GM12892 (cell line): ENCODE data around the gene BAX.
"Not testable (repeated sequence)": the region's sequence is repeated elsewhere in the genome, so short reads cannot be mapped to it uniquely, and the experiment has no call there.

Source experiments
- DNase-seq: peaks from one replicate; pipeline ENCODE4 v3.0.0; 2011; ENCODE audit not compliant: insufficient read length
- FAIRE-seq: peaks from 2 replicates; lab custom pipeline; 2011; peaks lifted over from hg19 to GRCh38; lab: Jason Lieb, UNC
- POLR2A ChIP-seq: IDR thresholded peaks from 2 replicates; pipeline ENCODE4 v1.6.1; 2011; ENCODE audit warnings: low read depth, low read length, control low read depth
- POLR2AphosphoS5 ChIP-seq: IDR thresholded peaks from 2 replicates; pipeline ENCODE4 v1.6.1; 2011; ENCODE audit warnings: low read depth, low read length, control low read depth
- TAF1 ChIP-seq: IDR thresholded peaks from 2 replicates; pipeline ENCODE4 v1.6.1; 2011; ENCODE audit warnings: low read depth, mild to moderate bottlenecking, control low read depth, low read length, borderline replicate concordance

The BAX gene

DNA sequence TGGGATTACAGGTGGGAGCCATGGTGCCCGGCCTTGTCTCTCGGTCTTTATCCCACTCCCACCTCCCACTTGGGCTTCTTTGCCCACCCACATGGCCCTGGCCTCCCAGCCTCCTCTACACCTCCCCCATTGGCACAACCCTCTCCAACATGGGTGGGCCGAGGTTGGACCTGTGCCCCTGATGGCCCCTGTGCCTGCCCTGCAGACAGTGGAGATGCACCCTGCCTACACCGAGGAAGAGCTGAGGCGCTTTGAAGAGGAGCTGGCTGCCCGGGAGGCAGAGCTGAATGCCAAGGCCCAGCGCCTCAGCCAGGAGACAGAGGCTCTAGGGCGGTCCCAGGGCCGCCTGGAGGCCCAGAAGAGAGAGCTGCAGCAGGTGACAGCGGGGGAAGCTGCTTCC is 33.7 kb upstream of the BAX start:
- TF ChIP-seq POLR2A: no peak
- no peak for DNase-seq
- no peak for FAIRE-seq

GRCh38 chr19:48921721-48922500 is 32.8 kb upstream of the BAX start:
- FAIRE-seq: no peak
- TF ChIP-seq POLR2A (no peak), TAF1 (no peak), POLR2AphosphoS5 (no peak)

GRCh38 chr19:48922548-48923490 is 31.9 kb upstream of the BAX start:
- FAIRE-seq (no peak), DNase-seq (no peak)
- TF ChIP-seq POLR2AphosphoS5 (no peak), TAF1 (no peak), POLR2A (no peak)

More at GRCh38 chr19:48921721-48922500, 32.8 kb upstream of the BAX start:
- DNase-seq: no peak

DNA sequence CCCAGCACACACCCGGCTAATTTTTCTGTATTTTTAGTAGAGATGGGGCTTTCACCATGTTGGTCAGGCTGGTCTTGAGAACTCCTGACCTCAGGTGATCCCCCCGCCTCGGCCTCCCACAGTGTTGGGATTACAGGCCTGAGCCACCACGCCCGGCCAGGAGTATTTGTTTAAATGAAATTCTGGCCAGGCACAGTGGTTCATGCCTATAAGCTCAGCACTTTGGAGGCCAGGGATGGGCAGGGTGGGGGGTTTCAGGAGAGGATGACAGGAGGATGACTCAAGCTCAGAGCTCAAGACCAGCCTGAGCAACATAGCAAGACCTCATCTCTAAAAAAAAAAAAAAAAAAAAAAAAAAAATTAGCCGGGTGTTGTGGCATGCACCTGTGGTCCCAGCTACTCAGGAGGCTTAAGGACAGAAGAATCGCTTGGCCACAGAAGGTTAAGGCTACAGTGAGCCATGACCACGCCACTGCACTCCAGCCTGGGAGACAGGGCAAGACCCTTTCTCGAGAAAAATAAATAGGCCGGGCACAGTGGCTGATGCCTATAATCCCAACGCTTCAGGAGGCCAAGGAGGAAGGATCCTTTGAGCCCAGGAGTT is 29.3 kb upstream of the BAX start:
- no peak for FAIRE-seq
- no peak for DNase-seq
- no peak for TF ChIP-seq POLR2AphosphoS5
- no peak for TF ChIP-seq POLR2A
- TF ChIP-seq TAF1: no peak

GRCh38 chr19:48925890-48926289 is 28.8 kb upstream of the BAX start:
- not testable (repeated sequence) for FAIRE-seq, DNase-seq

- TF ChIP-seq TAF1 (no peak), POLR2A (0 out of 2 replicates have a peak, but pooled peaks have one; percentile 22)
- DNase-seq (no peak), FAIRE-seq (no peak)
These were observed 27.8 kb upstream of the BAX start for GRCh38 chr19:48926909-48927308.

GRCh38 chr19:48927692-48928091 is 27.0 kb upstream of the BAX start:
- FAIRE-seq, DNase-seq: not testable (repeated sequence)

DNA sequence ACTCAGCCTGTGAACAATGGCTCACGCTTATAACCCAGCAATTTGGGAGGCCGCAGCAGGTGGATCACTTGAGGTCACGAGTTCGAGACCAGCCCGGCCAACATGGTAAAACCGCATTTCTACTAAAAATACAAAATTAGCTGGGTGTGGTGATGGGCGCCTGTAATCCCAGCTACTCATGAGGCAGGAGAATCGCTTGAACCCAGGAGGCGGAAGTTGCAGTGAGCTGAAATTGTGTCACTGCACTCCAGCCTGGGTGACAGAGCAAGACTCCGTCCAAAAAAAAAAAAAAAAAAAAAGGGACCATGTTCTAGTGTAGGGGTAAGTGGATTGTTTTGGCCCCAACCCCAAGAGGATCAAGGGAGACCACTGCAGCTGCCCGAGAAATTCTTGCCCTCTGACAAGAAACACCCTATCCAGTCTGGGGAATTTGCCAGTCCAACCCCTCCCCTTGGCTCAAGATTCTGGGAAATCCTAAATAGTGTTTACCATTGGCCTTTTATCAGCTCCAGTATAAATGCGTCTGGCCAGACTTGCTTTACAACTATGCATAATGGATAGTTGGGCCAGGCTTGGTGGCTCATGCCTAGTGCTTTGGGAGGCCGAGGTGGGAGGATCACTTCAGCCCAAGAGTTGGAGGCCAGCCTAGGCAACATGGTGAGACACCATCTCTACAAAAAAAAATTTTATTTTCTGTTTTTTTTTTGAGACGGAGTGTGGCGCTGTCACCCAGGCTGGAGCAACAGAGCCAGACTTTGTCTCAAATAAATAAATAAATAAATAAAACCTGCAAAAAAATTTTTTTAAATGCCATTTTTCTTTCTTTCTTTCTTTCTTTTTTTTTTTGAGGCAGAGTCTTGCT is 26.3 kb upstream of the BAX start:
- DNase-seq (no peak), FAIRE-seq (no peak)
- no peak for TF ChIP-seq POLR2AphosphoS5
- TF ChIP-seq POLR2A: no peak
- no peak for TF ChIP-seq TAF1

- TF ChIP-seq POLR2A (no peak), TAF1 (no peak), POLR2AphosphoS5 (no peak)
- no peak for FAIRE-seq
- DNase-seq: peak; percentile 57
These were observed 21.2 kb upstream of the BAX start, which contains the start of gene DHDH for GRCh38 chr19:48933382-48933932. Gene DHDH (plus strand): TSS chr19:48933699. CDS start chr19:48933722, 23 bp downstream.

DNA sequence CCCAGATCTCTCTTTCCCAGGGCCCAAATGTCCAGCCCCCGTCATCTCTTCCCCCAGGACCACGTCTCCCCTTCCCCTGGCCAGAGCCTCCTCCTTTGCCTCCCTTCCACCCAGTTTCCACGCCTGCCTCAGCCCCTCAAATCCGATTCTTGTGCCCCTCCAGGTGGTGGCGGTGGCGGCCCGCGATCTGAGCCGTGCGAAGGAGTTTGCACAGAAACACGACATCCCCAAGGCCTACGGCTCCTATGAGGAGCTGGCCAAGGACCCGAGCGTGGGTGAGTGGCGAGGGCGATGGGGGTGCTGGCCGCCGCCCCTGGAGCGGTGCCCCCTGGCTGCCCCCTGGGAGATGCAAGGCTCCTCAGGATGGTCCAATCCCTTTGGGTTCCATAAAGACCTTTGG is 19.8 kb upstream of the BAX start:
- TF ChIP-seq TAF1 (no peak), POLR2AphosphoS5 (no peak), POLR2A (no peak)
- DNase-seq (no peak), FAIRE-seq (no peak)

DNA sequence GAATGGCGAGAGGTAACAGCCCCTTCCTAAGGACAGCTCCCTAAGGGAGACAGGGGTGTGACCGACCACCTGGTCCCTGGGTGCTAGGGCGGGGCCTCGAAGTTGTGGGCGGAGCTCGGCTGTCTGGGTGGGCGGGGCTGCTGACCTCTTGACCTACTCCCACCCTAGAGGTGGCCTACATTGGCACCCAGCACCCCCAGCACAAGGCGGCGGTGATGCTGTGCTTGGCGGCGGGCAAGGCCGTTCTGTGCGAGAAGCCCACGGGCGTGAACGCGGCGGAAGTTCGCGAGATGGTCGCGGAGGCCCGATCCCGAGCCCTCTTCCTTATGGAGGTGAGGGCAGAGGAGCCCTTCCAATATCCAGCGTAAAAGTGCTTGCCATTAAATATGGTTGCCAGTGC is 18.8 kb upstream of the BAX start:
- FAIRE-seq (no peak), DNase-seq (no peak)
- TF ChIP-seq POLR2AphosphoS5: no peak
